Right cardiac atrium (tissue), 5 donors: ENCODE results near the gene C22orf15. TPM values are rescaled to one million over a fixed set of nuclear protein-coding genes. Genes with fewer than 3 reads are reported as not detected.

Experiments
- ATAC-seq, 2 donors: fragments of 200-7000 bp; cut with Tn5 transposase; one replicate each; pipeline versions ENCODE4 v1.8.0 to v1.9.1; 2020; ENCODE audit warnings: moderate library complexity in 2 of 2, mild to moderate bottlenecking in 1 of 2
- DNase-seq, 3 donors: peaks; one replicate each; pipeline ENCODE4 v3.0.0-alpha.2; 2020
- H3K27ac ChIP-seq: one replicate; pipeline ENCODE4 v1.5.1; 2013; ENCODE audit warnings: mild to moderate bottlenecking, low read length, control low read depth, moderate library complexity
- H3K27me3 ChIP-seq: one replicate; pipeline ENCODE4 v1.6.1; 2013; ENCODE audit not compliant: control insufficient read depth, insufficient read depth
- H3K4me1 ChIP-seq: one replicate; pipeline ENCODE4 v1.6.1; 2013; ENCODE audit warnings: low read length; ENCODE audit not compliant: control insufficient read depth, insufficient read depth
- H3K4me3 ChIP-seq: one replicate; pipeline ENCODE4 v1.5.1; 2013; ENCODE audit warnings: low read length, control low read depth
- H3K9me3 ChIP-seq: one replicate; pipeline ENCODE4 v1.6.1; 2013; ENCODE audit warnings: low read length; ENCODE audit not compliant: control insufficient read depth
- WGBS: extraction: QIAGEN DNeasy Blood & Tissue Kit; methylation state at CpG from one replicate; pipeline ENCODE4 v1.1.7; 2013; 5-methylcytosine and 5-hydroxymethylcytosine counted together
- intact Hi-C, 4 donors: fragments of 100-400 bp; cut with DNase I; formaldehyde crosslinking; loops; one replicate each; pipeline versions ENCODE4 v1.11.0 to v1.14.0; 2022 to 2023
- polyA plus RNA-seq: library from polyadenylated mRNA; stranded (reverse); fragments of 200-250 nt; gene quantifications from one replicate; pipeline ENCODE4 v1.2.3, GENCODE V29; 2013
- total RNA-seq, 4 donors: library from RNA; stranded (reverse); fragmentation: NEBNext Ultra II Directional; extraction: Animal tissue kit (Norgen Biotek cat#: 25700); gene quantifications; one replicate each; pipeline ENCODE4 v1.2.1, GENCODE V29; 2021
- donor health status: healthy with polysubstance abuse.
- donor health status: DM: no; HTN: yes; CAD: no.
- donor health status: DM: no; HTN: no; CAD: no.
- donor health status: DM: no; HTN: yes; CAD: no; lungs with severe emphysema.
- donor health status: DM: yes; HTN: yes; CAD: no.

The C22orf15 gene
- total and polyA plus RNA-seq, 5 donors: 0.21 TPM; not detected in 4

- Histone ChIP-seq H3K9me3 (no peaks in the 10 kb centered on the region), H3K4me3 (no peak overlapping the region), H3K27me3 (no peaks in the 10 kb centered on the region), H3K4me1 (no peaks in the 10 kb centered on the region), H3K27ac (no peak overlapping the region)
- DNase-seq (peak in 1 of 3 donors; percentile 31), ATAC-seq (no peak)
- WGBS: 63% methylated on average over 7 of the region's 7 CpGs
- intact Hi-C loops: loop anchor here in 1 of 4 donors (10.0 kb wide), 1 partner anchor 239 kb away; no protein-coding TSS in a partner anchor
Observed at GRCh38 chr22:23763954-23764353, 1.2 kb downstream of the C22orf15 start.

GRCh38 chr22:23764899-23765881 is 2.4 kb downstream of the C22orf15 start:
- H3K4me3 ChIP-seq: no peak overlapping the region
- intact Hi-C loops: loop anchor here (5.0 to 10.0 kb wide), 2 partner anchors 82 to 240 kb away; no protein-coding TSS in a partner anchor
- no peaks in the 10 kb centered on the region for H3K4me1 ChIP-seq
- WGBS: 79% methylated on average over 9 of the region's 9 CpGs
- no peak for ATAC-seq
- peak overlapping the region; percentile 7 for H3K27ac ChIP-seq
- peak in 1 of 3 donors; percentile 43 for DNase-seq
- no peaks in the 10 kb centered on the region for H3K9me3 ChIP-seq
- no peaks in the 10 kb centered on the region for H3K27me3 ChIP-seq

GRCh38 chr22:23767303-23767672 is 4.5 kb downstream of the C22orf15 start:
- no peaks in the 10 kb centered on the region for H3K9me3 ChIP-seq
- H3K4me3 ChIP-seq: peak overlapping the region; percentile 65
- ATAC-seq (peak; percentile 0 to 4), DNase-seq (peak in 1 of 3 donors; percentile 66)
- peak overlapping the region; percentile 90 for H3K27ac ChIP-seq
- H3K4me1 ChIP-seq: no peaks in the 10 kb centered on the region
- intact Hi-C loops: loop anchor here (5.0 to 10.0 kb wide), 2 partner anchors 80 to 242 kb away; no protein-coding TSS in a partner anchor
- WGBS: 6% methylated on average over 27 of the region's 27 CpGs
- no peaks in the 10 kb centered on the region for H3K27me3 ChIP-seq

- Histone ChIP-seq H3K4me3 (peak within 1 kb of the TSS; percentile 65), H3K27ac (peak within 1 kb of the TSS; percentile 90), H3K4me1 (no peaks in the 10 kb centered on the region), H3K27me3 (no peaks in the 10 kb centered on the region), H3K9me3 (no peaks in the 10 kb centered on the region)
- peak; percentile 85 to 95 (median 94) for DNase-seq
- WGBS: under 1% methylated on average over 63 of the region's 63 CpGs
- intact Hi-C loops: loop anchor here (5.0 to 10.0 kb wide), 2 partner anchors 79 to 243 kb away; no protein-coding TSS in a partner anchor
- peak; percentile 79 to 83 for ATAC-seq
Observed at GRCh38 chr22:23767673-23768548, 5.1 kb downstream of the C22orf15 start, which contains the start of gene CHCHD10. CHCHD10 (minus strand) TSS chr22:23767972; CDS start chr22:23767874, 98 bp downstream.

GRCh38 chr22:23769321-23769965 is 6.7 kb downstream of the C22orf15 start:
- Histone ChIP-seq H3K27me3 (no peaks in the 10 kb centered on the region), H3K27ac (no peak overlapping the region), H3K9me3 (no peaks in the 10 kb centered on the region), H3K4me1 (no peaks in the 10 kb centered on the region), H3K4me3 (no peak overlapping the region)
- WGBS: 82% methylated on average over 6 of the region's 6 CpGs
- intact Hi-C loops: loop anchor here (5.0 to 10.0 kb wide), 2 partner anchors 78 to 245 kb away; no protein-coding TSS in a partner anchor
- ATAC-seq: no peak
- peak in 1 of 3 donors; percentile 55 for DNase-seq

- intact Hi-C loops: loop anchor here in 1 of 4 donors (5.0 kb wide), 1 partner anchor 75 kb away; no protein-coding TSS in a partner anchor
- peak overlapping the region; percentile 62 for H3K4me3 ChIP-seq
- ATAC-seq: no peak
- no peak for DNase-seq
- H3K4me1 ChIP-seq: no peaks in the 10 kb centered on the region
- H3K9me3 ChIP-seq: no peaks in the 10 kb centered on the region
- H3K27me3 ChIP-seq: no peaks in the 10 kb centered on the region
- no peak overlapping the region for H3K27ac ChIP-seq
- 12% methylated on average over 6 of the region's 6 CpGs for WGBS
Observed at GRCh38 chr22:23772315-23772648, 9.5 kb downstream of the C22orf15 start.

GRCh38 chr22:23772649-23773473 is 10.1 kb downstream of the C22orf15 start, which contains the start of gene MMP11:
MMP11 (plus strand) TSS chr22:23772849; CDS start chr22:23772871, 22 bp downstream.
- ATAC-seq: peak; percentile 36 to 53
- no peaks in the 10 kb centered on the region for H3K4me1 ChIP-seq
- 4% methylated on average over 79 of the region's 79 CpGs for WGBS
- H3K9me3 ChIP-seq: no peaks in the 10 kb centered on the region
- H3K27me3 ChIP-seq: no peaks in the 10 kb centered on the region
- peak within 1 kb of the TSS; percentile 62 for H3K4me3 ChIP-seq
- H3K27ac ChIP-seq: peak within 1 kb of the TSS; percentile 25
- DNase-seq: peak; percentile 66 to 89 (median 87)
- intact Hi-C loops: loop anchor here in 1 of 4 donors (5.0 kb wide), 1 partner anchor 74 kb away; no protein-coding TSS in a partner anchor

GRCh38 chr22:23773483-23774113 is 10.8 kb downstream of the C22orf15 start:
- no peak overlapping the region for H3K4me3 ChIP-seq
- H3K9me3 ChIP-seq: no peaks in the 10 kb centered on the region
- WGBS: 53% methylated on average over 7 of the region's 7 CpGs
- intact Hi-C loops: loop anchor here in 1 of 4 donors (5.0 kb wide), 1 partner anchor 74 kb away; no protein-coding TSS in a partner anchor
- no peaks in the 10 kb centered on the region for H3K27me3 ChIP-seq
- no peaks in the 10 kb centered on the region for H3K4me1 ChIP-seq
- ATAC-seq (peak; percentile 54 to 71), DNase-seq (peak in 2 of 3 donors; percentile 78 to 82)
- peak overlapping the region; percentile 25 for H3K27ac ChIP-seq
